Fibroblast of skin of abdomen (primary cell): ENCODE measurements around the gene UPK1A. TPM values are rescaled to one million over a fixed set of nuclear protein-coding genes. Genes with fewer than 3 reads are reported as not detected.
A peak's percentile ranks its signal among the peaks of the same experiment; 100 is the strongest.

Source experiments
- DNase-seq: peaks from one replicate; pipeline ENCODE4 v3.0.0-alpha.2; 2013
- polyA plus RNA-seq, 2 experiments: library from polyadenylated mRNA; unstranded; fragments of 120-200 nt; gene quantifications; one replicate each; pipeline ENCODE4 v1.2.1, GENCODE V29; 2013; ENCODE audit not compliant: insufficient read length in 2 of 2

The UPK1A gene
- polyA plus RNA-seq (2013, experiment 1 of 2; ENCODE audit: insufficient read length) = not detected
- 0.09 TPM for polyA plus RNA-seq (2013, experiment 2 of 2; ENCODE audit: insufficient read length)

GRCh38 chr19:35666251-35666913 lies at the start of gene UPK1A:
TSS of gene UPK1A (plus strand) at chr19:35666517. CDS start at chr19:35666813, 296 bp downstream.
- DNase-seq = no peak

DNA sequence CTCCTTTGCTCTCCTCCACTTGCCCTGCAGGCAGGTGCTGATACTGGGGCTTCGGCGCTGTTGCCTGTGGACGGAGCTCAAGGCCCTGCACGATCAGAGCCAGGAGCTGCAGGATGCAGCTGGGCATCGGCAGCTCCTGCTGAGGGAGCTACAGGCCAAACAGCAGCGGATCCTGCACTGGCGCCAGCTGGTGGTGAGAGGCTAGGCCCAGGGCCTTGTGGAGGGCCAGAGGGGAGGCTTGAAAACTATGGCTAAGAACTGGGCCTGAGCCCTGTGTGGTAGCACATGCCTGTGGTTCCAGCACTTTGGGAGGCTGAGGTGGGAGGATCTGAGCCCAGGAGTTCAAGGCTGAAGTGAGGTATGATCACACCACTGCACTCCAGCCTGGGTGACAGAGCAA lies 47.5 kb upstream of the UPK1A start:
- no peak for DNase-seq

DNA sequence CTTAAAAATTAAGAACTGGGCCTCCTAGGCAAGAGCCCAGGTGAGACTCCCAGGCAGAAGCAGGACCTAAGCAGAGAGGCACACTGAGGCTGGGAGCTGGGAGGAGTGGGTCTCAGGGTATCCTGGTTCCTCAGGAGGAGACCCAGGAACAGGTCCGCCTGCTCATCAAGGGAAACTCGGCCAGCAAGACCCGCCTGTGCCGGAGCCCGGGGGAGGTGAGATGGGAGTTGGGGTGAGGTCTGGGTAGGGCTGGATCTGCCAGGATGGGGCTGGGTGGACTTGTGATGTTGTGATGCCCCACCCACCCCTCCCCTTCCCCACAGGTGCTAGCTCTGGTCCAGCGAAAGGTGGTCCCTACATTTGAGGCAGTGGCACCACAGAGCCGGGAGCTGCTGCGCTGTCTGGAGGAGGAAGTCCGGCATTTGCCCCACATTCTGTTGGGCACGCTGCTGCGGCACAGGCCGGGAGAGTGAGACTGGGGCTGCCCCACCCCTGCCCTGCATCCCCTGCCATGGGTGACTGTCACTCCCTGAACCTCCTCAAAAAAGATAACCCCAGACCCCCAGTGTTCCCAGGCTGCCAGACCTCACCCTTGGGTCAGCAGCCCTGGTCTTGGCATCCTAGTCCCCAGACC lies 46.9 kb upstream of the UPK1A start:
- DNase-seq = no peak

DNA sequence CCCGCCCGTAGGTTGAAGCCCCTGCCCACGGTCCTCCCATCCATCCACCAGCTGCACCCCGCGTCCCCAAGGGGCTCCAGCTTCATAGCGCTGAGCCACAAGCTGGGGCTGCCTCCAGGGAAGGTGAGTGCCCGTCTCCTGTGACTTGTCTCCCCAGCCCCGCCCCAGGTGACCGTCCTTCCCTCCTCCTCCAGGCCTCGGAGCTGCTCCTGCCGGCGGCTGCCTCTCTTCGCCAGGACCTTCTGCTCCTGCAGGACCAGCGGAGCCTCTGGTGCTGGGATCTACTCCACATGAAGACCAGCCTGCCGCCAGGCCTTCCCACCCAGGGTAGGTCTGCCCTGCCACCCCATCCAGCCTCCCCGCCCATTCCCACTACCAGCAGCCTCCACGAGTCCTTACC lies 46.3 kb upstream of the UPK1A start:
- no peak for DNase-seq

DNA sequence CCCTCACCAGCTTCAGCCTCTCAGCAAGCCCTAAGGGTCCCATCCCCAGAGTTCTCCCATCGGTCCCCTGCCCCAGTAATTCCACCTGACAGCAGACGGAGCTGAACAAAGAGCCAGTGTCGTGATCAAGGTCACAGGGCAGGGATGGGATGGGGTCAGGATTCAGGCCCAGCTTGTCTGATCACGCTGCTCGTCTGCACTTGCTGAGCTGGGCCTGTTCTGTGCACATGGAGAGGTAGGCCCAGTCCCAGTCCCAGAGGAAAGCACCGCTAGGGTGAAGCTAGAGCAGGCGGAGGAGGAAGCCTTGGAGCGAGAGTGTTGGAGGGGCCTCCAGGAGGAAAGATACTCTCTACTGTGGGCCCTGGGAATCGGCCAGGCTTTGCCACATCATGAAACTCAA lies 44.6 kb upstream of the UPK1A start:
- no peak for DNase-seq

DNA sequence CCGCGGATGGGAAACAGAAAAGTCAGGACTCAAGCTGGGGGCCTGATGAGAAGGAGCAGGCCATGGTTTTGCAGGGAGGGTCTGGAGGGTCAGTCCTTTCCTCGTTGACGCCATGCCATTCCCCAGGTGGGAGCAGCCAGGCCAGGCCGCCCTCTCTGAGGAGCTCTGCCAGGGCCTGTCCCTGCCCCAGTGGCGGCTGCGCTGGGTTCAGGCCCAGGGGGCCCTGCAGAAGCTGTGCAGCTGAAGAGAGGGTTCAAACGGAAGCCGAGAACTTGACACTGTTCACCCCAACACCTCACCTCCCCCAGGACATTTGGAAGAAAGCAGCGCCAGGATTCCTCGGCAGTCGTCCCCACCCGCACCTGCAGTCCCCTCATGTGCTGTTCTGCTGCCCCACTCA lies 43.6 kb upstream of the UPK1A start:
- DNase-seq = no peak

GRCh38 chr19:35623327-35624010 lies 42.8 kb upstream of the UPK1A start:
- no peak for DNase-seq

DNA sequence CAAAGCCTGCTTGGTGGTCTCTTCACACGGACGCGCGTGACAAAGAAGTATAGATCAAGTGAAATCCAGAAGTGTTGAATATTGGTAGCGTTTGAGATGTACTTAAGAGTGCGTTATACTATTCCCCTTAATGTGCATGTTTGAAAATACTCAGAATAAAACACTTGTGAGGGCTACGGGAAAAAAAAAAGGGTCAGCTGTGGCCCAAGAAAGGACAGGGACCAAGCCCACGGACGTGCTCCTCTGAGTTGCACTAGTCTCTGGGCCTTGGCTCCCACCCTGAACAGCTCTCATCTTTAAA lies 38.1 kb upstream of the UPK1A start:
- no peak for DNase-seq

- peak; percentile 99 for DNase-seq
These were observed 37.6 kb upstream of the UPK1A start, which contains the start of gene RBM42 for GRCh38 chr19:35628565-35629331. TSS of gene RBM42 (plus strand) at chr19:35629036. CDS start at chr19:35629154, 118 bp downstream.

- no peak for DNase-seq
These were observed 37.0 kb upstream of the UPK1A start for GRCh38 chr19:35629332-35629633.

GRCh38 chr19:35633727-35634440 lies 32.4 kb upstream of the UPK1A start:
- no peak for DNase-seq

- DNase-seq = no peak
These were observed 29.7 kb upstream of the UPK1A start for GRCh38 chr19:35636651-35637050.

DNA sequence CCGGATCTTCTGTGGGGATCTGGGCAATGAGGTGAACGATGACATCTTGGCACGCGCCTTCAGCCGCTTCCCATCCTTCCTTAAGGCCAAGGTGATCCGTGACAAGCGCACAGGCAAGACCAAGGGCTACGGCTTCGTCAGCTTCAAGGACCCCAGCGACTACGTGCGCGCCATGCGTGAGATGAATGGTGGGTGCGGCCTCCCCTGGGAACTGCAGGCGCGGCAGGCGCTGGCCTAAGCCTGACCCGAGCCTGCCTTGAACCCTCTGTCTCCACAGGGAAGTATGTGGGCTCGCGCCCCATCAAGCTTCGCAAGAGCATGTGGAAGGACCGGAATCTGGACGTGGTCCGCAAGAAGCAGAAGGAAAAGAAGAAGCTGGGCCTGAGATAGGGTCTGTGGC lies 29.2 kb upstream of the UPK1A start:
- no peak for DNase-seq

DNA sequence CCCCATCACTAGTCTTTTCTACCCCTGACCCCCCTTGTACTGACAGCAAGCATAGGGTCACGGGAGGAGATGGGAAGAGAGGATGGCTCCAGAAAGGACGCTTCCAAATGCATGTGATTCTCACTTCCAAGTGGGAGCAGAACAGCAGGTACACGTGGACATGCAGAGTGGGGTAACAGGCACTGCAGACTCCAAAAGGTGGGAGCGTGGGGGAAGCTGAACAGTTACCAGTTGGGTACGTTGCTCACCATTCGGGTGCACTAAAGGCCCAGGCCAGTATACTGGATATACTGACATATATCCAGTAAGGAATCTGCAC lies 27.0 kb upstream of the UPK1A start:
- no peak for DNase-seq

GRCh38 chr19:35639863-35640262 lies 26.5 kb upstream of the UPK1A start:
- no peak for DNase-seq

DNA sequence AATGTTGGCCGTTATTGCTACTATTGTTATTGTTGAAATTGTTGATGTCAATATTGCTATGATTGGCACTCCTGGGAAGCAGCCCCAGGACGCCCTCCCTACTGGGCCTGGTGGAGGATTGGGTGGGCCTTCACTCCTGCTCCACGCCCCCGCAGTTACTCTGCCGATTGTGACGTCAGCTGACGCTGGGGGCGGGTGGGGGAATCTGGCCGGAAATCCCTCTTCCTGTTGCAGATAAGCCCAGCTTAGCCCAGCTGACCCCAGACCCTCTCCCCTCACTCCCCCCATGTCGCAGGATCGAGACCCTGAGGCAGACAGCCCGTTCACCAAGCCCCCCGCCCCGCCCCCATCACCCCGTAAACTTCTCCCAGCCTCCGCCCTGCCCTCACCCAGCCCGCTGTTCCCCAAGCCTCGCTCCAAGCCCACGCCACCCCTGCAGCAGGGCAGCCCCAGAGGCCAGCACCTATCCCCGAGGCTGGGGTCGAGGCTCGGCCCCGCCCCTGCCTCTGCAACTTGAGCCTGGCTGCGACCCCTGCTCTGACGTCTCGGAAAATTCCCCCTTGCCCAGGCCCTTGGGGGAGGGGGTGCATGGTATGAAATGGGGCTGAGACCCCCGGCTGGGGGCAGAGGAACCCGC lies 24.7 kb upstream of the UPK1A start, which contains the start of gene ETV2:
Gene ETV2, plus strand, starts transcription at position 231 of the 637 bp plus-strand sequence. CDS start 716 bp downstream, outside the sequence.
- peak; percentile 39 for DNase-seq

GRCh38 chr19:35642312-35642711 lies 24.0 kb upstream of the UPK1A start:
- DNase-seq = no peak

DNA sequence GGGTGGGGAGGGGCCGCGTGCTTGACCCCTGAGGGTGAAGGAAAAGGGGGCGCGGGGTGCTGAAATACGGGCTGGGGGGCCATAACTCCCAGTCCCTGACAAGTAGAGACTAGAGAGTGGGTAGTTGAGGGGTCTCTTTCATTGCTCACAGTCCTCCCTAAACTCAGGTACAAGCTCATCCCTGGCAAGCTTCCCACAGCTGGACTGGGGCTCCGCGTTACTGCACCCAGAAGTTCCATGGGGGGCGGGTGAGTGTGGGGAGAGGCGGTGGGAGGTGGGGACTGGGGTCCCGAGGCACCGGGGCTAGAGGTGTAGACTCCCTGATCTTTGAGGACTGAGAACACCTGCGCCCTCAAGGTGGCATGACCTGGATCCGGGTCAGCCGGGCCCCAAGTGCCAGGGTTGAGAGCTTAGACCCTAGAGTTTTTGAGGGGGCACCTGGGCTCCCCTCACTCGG lies 23.5 kb upstream of the UPK1A start:
- DNase-seq = no peak

DNA sequence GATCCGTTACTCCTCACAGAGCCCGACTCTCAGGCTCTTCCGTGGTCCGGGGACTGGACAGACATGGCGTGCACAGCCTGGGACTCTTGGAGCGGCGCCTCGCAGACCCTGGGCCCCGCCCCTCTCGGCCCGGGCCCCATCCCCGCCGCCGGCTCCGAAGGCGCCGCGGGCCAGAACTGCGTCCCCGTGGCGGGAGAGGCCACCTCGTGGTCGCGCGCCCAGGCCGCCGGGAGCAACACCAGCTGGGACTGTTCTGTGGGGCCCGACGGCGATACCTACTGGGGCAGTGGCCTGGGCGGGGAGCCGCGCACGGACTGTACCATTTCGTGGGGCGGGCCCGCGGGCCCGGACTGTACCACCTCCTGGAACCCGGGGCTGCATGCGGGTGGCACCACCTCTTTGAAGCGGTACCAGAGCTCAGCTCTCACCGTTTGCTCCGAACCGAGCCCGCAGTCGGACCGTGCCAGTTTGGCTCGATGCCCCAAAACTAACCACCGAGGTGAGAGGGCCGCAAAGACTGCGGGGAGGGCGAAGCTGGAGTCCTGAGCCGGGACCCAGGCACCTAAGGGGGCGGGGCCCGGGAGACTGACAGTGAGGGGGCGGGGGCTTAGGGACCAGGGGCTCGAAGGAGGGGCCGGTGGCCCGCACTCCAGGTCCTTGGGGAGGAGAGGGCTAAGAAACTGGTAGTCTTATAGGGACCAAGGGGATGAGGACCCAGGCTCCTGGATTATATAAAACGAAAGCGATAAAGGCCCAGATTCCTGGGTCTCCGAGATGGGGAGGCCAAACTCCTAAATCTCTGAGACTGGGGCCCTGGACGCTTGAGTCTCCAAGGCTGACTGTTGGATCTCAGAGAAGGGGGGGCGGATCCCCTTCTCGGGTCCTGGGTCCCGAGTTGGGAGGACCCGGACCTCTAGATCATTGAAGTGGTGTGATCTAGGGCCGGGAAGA lies 22.8 kb upstream of the UPK1A start:
- DNase-seq = peak; percentile 77

GRCh38 chr19:35644206-35644986 lies 21.9 kb upstream of the UPK1A start:
- DNase-seq = peak; percentile 92
